A673 (cell line): ENCODE data around the gene UBE2G1.

Experiments used
- CTCF ChIP-seq: fragments of 300-800, 200-600 bp; sonication (generic); conservative IDR thresholded peaks from 2 replicates; pipeline ENCODE4 v1.5.1; 2017; ENCODE audit warnings: low read depth, mild to moderate bottlenecking, antibody characterized with exemption, low read length, moderate library complexity, mixed read lengths
- EZH2 ChIP-seq: fragments of 200-600 bp; sonication (generic); IDR thresholded peaks from 2 replicates; pipeline ENCODE4 v1.6.1; 2017; ENCODE audit warnings: borderline replicate concordance, low read depth, mild to moderate bottlenecking, mixed read lengths, antibody characterized with exemption, low read length; ENCODE audit not compliant: poor library complexity, severe bottlenecking

- TF ChIP-seq CTCF (no peak), EZH2 (no peak)
These were observed 8.3 kb downstream of the UBE2G1 start for GRCh38 chr17:4358154-4358553.
